ENCODE data around the gene MIER3. TPM values are rescaled to one million over a fixed set of nuclear protein-coding genes. Genes with fewer than 3 reads are reported as not detected.

MIER3 gene
- total and polyA plus RNA-seq, 9 of the 15 experiments (the other 6 are each of a cell fraction or from before 2014, with no cell fraction given) = 4.1 to 29.3 (median 13.0) TPM

- TF ChIP-seq ZNF395 (CRISPR knock-in tag; IDR thresholded peaks at IDR 0.05) (no peak), CGGBP1 (CRISPR knock-in tag; IDR thresholded peaks at IDR 0.05) (no peak), TAF9B (IDR thresholded peaks at IDR 0.05; ENCODE audit: partially characterized antibody) (no peak), MBD1 (CRISPR knock-in tag; IDR thresholded peaks at IDR 0.05) (no peak), ZKSCAN3 (CRISPR knock-in tag; IDR thresholded peaks at IDR 0.05) (no peak), E2F1 (CRISPR knock-in tag; IDR thresholded peaks at IDR 0.05) (0 out of 2 replicates have a peak, but pooled peaks have one; percentile 14), SP1 (CRISPR knock-in tag; IDR thresholded peaks at IDR 0.05) (peak; percentile 41; the same call in 1 of the 2 replicates), SIX5 (IDR thresholded peaks at IDR 0.05; ENCODE audit: borderline replicate concordance in 1 of 2, insufficient read depth in 1 of 2, low read depth in 1 of 2, low read length in 2 of 2) (no peak), MYNN (IDR thresholded peaks at IDR 0.05) (no peak), MYNN (CRISPR knock-in tag; IDR thresholded peaks at IDR 0.05) (no peak), FUS (optimal IDR thresholded peaks at IDR 0.05; ENCODE audit: low read depth, low read length) (no peak), PTBP1 (IDR thresholded peaks at IDR 0.05; ENCODE audit: low read depth, low read length) (no peak), SIN3A (IDR thresholded peaks at IDR 0.05; ENCODE audit: borderline replicate concordance in 2 of 2, control insufficient read depth in 1 of 2, low read depth in 2 of 2, low read length in 2 of 2) (no peak), POLR2G (IDR thresholded peaks at IDR 0.05; ENCODE audit: low read depth, low read length) (no peak), HDAC8 (tag; IDR thresholded peaks at IDR 0.05) (no peak), GATAD2A (IDR thresholded peaks at IDR 0.05) (0 out of 2 replicates have a peak, but pooled peaks have one; percentile 4), HINFP (tag; conservative IDR thresholded peaks at IDR 0.05; ENCODE audit: low read depth) (no peak), ZBTB34 (CRISPR knock-in tag; IDR thresholded peaks at IDR 0.05) (no peak), TARDBP (IDR thresholded peaks at IDR 0.05) (no peak), E2F3 (CRISPR knock-in tag; IDR thresholded peaks at IDR 0.05) (no peak), CREB3 (tag; conservative IDR thresholded peaks at IDR 0.05; ENCODE audit: low read depth) (no peak)
These were observed 43.0 kb downstream of the MIER3 start (continued) for GRCh38 chr5:56908942-56909293.
